Fibroblast of lung (primary cell): Measurements from ENCODE around the gene RAI1. TPM values are rescaled to one million over a fixed set of nuclear protein-coding genes. Genes with fewer than 3 reads are reported as not detected.

Source experiments
- DNase-seq, 2 donors: peaks; one replicate each; pipeline versions ENCODE4 v3.0.0 to v3.0.0-alpha.2; 2010; ENCODE audit warnings: low read depth in 2 of 2
- H2AFZ ChIP-seq: 2 replicates; pipeline ENCODE4 v1.5.1; 2012; ENCODE audit warnings: low read length, control low read depth, inconsistent platforms
- H3K27ac ChIP-seq: 2 replicates; pipeline ENCODE4 v1.5.1; 2011; ENCODE audit warnings: low read length, control low read depth; ENCODE audit not compliant: insufficient read depth
- H3K27me3 ChIP-seq: 2 replicates; pipeline ENCODE4 v1.5.1; 2011; ENCODE audit warnings: mild to moderate bottlenecking, low read length; ENCODE audit not compliant: control insufficient read depth, insufficient read depth
- H3K36me3 ChIP-seq: 2 replicates; pipeline ENCODE4 v1.5.1; 2011; ENCODE audit warnings: low read length; ENCODE audit not compliant: control insufficient read depth, insufficient read depth
- H3K4me1 ChIP-seq: 2 replicates; pipeline ENCODE4 v1.5.1; 2011; ENCODE audit warnings: low read length; ENCODE audit not compliant: control insufficient read depth, insufficient read depth; ENCODE audit errors: extremely low read depth
- H3K4me2 ChIP-seq: 2 replicates; pipeline ENCODE4 v1.5.1; 2011; ENCODE audit warnings: low read length, control low read depth; ENCODE audit not compliant: insufficient read depth; ENCODE audit errors: extremely low read depth
- H3K4me3 ChIP-seq, 4 experiments: fragments of 200-600 bp in 1 of 4; sonication (generic) in 1 of 4; replicated peaks in 1 of 4; 2 replicates each; pipeline ENCODE4 v1.5.1; 2011 to 2016; ENCODE audit warnings: low read length in 4 of 4, low read depth in 3 of 4, mild to moderate bottlenecking in 3 of 4, control low read depth in 2 of 4, inconsistent platforms in 1 of 4, mixed read lengths in 1 of 4; ENCODE audit not compliant: insufficient read depth in 1 of 4; ENCODE audit errors: control extremely low read depth in 1 of 4
- H3K79me2 ChIP-seq: 2 replicates; pipeline ENCODE4 v1.5.1; 2012; ENCODE audit warnings: mild to moderate bottlenecking, low read length, inconsistent platforms; ENCODE audit not compliant: control insufficient read depth, insufficient read depth
- H3K9ac ChIP-seq: 2 replicates; pipeline ENCODE4 v1.5.1; 2011; ENCODE audit warnings: mild to moderate bottlenecking, low read length, control low read depth; ENCODE audit not compliant: insufficient read depth
- H3K9me3 ChIP-seq: 2 replicates; pipeline ENCODE4 v1.5.1; 2012; ENCODE audit warnings: low read depth, low read length; ENCODE audit not compliant: control insufficient read depth, insufficient read depth
- H4K20me1 ChIP-seq: 2 replicates; pipeline ENCODE4 v1.5.1; 2011; ENCODE audit warnings: low read length; ENCODE audit not compliant: control insufficient read depth, insufficient read depth; ENCODE audit errors: extremely low read depth
- CTCF ChIP-seq, 2 donors: IDR thresholded peaks in 1 of 2; conservative IDR thresholded peaks in 1 of 2; 1 replicate in 1 of 2; 2 replicates in 1 of 2; pipeline ENCODE4 v1.5.1; 2011 to 2012; ENCODE audit warnings: low read length in 2 of 2, control low read depth in 1 of 2, inconsistent platforms in 1 of 2, low read depth in 1 of 2, mild to moderate bottlenecking in 1 of 2
- EZH2 ChIP-seq: IDR thresholded peaks from 2 replicates; pipeline ENCODE4 v1.5.1; 2012; ENCODE audit warnings: low read length, control low read depth, mild to moderate bottlenecking; ENCODE audit errors: missing control alignments
- polyA plus RNA-seq, 2 donors: library from polyadenylated mRNA; depleted of rRNA in 1 of 2; stranded (reverse) in 1 of 2; unstranded in 1 of 2; fragments of >200 nt; gene quantifications; 2 replicates each; pipeline ENCODE4 v1.2.1, GENCODE V29; 2011 to 2012; ENCODE audit warnings: missing spikeins in 1 of 2
- total RNA-seq: library from RNA; depleted of rRNA; stranded (reverse); fragments of >200 nt; gene quantifications from 2 replicates; pipeline ENCODE4 v1.2.1, GENCODE V29; 2014

The RAI1 gene
- total and polyA plus RNA-seq, 2 donors (not counting 1 experiment from before 2014, with no cell fraction given) = 2.1 to 6.6 TPM

GRCh38 chr17:17679243-17679642 lies 2.0 kb upstream of the RAI1 start:
- H3K27me3 ChIP-seq = peaks cover 2% of the 10 kb centered on the region
- TF ChIP-seq EZH2 (no peak), CTCF (conservative IDR thresholded peaks at IDR 0.05 in 1 of 2, IDR thresholded peaks at IDR 0.05 in 1 of 2; ENCODE audit: low read depth in 1 of 2, low read length in 2 of 2) (no peak)
- H3K79me2 ChIP-seq = peaks cover 25% of the 10 kb centered on the region
- H3K4me1 ChIP-seq = peaks cover 4% of the 10 kb centered on the region
- no peak overlapping the region for H3K4me3 ChIP-seq
- no peak overlapping the region for H3K27ac ChIP-seq
- no peaks in the 10 kb centered on the region for H3K36me3 ChIP-seq
- H4K20me1 ChIP-seq = no peaks in the 10 kb centered on the region
- no peak overlapping the region for H2AFZ ChIP-seq
- H3K9me3 ChIP-seq = no peaks in the 10 kb centered on the region
- no peak overlapping the region for H3K9ac ChIP-seq
- H3K4me2 ChIP-seq = no peak overlapping the region
- DNase-seq = no peak

- TF ChIP-seq EZH2 (no peak), CTCF (conservative IDR thresholded peaks at IDR 0.05 in 1 of 2, IDR thresholded peaks at IDR 0.05 in 1 of 2; ENCODE audit: low read depth in 1 of 2, low read length in 2 of 2) (no peak)
- Histone ChIP-seq H3K27me3 (peaks cover 2% of the 10 kb centered on the region), H3K9me3 (no peaks in the 10 kb centered on the region), H2AFZ (no peak overlapping the region), H3K4me2 (no peak overlapping the region), H3K79me2 (peaks cover 29% of the 10 kb centered on the region), H4K20me1 (no peaks in the 10 kb centered on the region), H3K4me3 (no peak overlapping the region), H3K27ac (no peak overlapping the region), H3K36me3 (no peaks in the 10 kb centered on the region), H3K4me1 (peaks cover 4% of the 10 kb centered on the region), H3K9ac (no peak overlapping the region)
- no peak for DNase-seq
These were observed 1.5 kb upstream of the RAI1 start for GRCh38 chr17:17679748-17680147.

GRCh38 chr17:17680477-17681186 lies 626 bp upstream of the RAI1 start:
- H3K4me2 ChIP-seq = peak overlapping the region; percentile 65
- no peak for DNase-seq
- no peak overlapping the region for H2AFZ ChIP-seq
- H3K79me2 ChIP-seq = peaks cover 38% of the 10 kb centered on the region
- TF ChIP-seq EZH2 = no peak
- no peak for TF ChIP-seq CTCF (conservative IDR thresholded peaks at IDR 0.05 in 1 of 2, IDR thresholded peaks at IDR 0.05 in 1 of 2; ENCODE audit: low read depth in 1 of 2, low read length in 2 of 2)
- peak overlapping the region in 3 of 4 experiments; percentile 16 to 29 (median 23) for H3K4me3 ChIP-seq
- peaks cover 2% of the 10 kb centered on the region for H3K27me3 ChIP-seq
- no peaks in the 10 kb centered on the region for H3K9me3 ChIP-seq
- no peak overlapping the region for H3K9ac ChIP-seq
- no peaks in the 10 kb centered on the region for H4K20me1 ChIP-seq
- H3K27ac ChIP-seq = no peak overlapping the region
- peaks cover 4% of the 10 kb centered on the region for H3K36me3 ChIP-seq
- peaks cover 10% of the 10 kb centered on the region for H3K4me1 ChIP-seq
